ENCODE results near the gene TAC1. TPM values are rescaled to one million over a fixed set of nuclear protein-coding genes. Genes with fewer than 3 reads are reported as not detected.

The TAC1 gene, protein sequence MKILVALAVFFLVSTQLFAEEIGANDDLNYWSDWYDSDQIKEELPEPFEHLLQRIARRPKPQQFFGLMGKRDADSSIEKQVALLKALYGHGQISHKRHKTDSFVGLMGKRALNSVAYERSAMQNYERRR
- not detected in 2 replicates for total RNA-seq

GRCh38 chr7:97731736-97732564 is at the start of gene TAC1:
TSS of gene TAC1 (plus strand) at chr7:97732086. CDS start at chr7:97732613, 527 bp downstream.

Other genes starting within 250 kb of the TAC1 start
- 56.4 and 70.7 TPM in 2 replicates for gene ASNS, start 140.3 kb downstream of the TAC1 start, total RNA-seq